HFF-Myc (cell line): ENCODE results near the gene PPP1R16B.

Experiments used
- DNase-seq: peaks from one replicate; pipeline ENCODE4 v3.0.0-alpha.2; 2011; ENCODE audit warnings: low read depth; ENCODE audit errors: extremely low read depth
- H3K4me3 ChIP-seq: replicated peaks from 2 replicates; pipeline ENCODE4 v1.5.1; 2011; ENCODE audit warnings: low read depth, mild to moderate bottlenecking, control low read depth, low read length
- TF ChIP-seq, protein P1 (sequence below): IDR thresholded peaks from 2 replicates; pipeline ENCODE4 v1.5.1; 2012; ENCODE audit warnings: mild to moderate bottlenecking, low read depth, low read length, control low read depth; ENCODE audit errors: missing control alignments

PPP1R16B gene

GRCh38 chr20:38805502-38805957 lies at the start of gene PPP1R16B:
PPP1R16B (plus strand) TSS chr20:38805697; CDS start chr20:38835926, 30,229 bp downstream.
- DNase-seq: no peak
- TF ChIP-seq, protein P1, sequence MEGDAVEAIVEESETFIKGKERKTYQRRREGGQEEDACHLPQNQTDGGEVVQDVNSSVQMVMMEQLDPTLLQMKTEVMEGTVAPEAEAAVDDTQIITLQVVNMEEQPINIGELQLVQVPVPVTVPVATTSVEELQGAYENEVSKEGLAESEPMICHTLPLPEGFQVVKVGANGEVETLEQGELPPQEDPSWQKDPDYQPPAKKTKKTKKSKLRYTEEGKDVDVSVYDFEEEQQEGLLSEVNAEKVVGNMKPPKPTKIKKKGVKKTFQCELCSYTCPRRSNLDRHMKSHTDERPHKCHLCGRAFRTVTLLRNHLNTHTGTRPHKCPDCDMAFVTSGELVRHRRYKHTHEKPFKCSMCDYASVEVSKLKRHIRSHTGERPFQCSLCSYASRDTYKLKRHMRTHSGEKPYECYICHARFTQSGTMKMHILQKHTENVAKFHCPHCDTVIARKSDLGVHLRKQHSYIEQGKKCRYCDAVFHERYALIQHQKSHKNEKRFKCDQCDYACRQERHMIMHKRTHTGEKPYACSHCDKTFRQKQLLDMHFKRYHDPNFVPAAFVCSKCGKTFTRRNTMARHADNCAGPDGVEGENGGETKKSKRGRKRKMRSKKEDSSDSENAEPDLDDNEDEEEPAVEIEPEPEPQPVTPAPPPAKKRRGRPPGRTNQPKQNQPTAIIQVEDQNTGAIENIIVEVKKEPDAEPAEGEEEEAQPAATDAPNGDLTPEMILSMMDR: no peak
- peak within 1 kb of the TSS; percentile 33 for H3K4me3 ChIP-seq

GRCh38 chr20:38757145-38757775 lies 48.2 kb upstream of the PPP1R16B start:
- H3K4me3 ChIP-seq: no peak overlapping the region
- TF ChIP-seq, protein P1: no peak
- DNase-seq: no peak

DNA sequence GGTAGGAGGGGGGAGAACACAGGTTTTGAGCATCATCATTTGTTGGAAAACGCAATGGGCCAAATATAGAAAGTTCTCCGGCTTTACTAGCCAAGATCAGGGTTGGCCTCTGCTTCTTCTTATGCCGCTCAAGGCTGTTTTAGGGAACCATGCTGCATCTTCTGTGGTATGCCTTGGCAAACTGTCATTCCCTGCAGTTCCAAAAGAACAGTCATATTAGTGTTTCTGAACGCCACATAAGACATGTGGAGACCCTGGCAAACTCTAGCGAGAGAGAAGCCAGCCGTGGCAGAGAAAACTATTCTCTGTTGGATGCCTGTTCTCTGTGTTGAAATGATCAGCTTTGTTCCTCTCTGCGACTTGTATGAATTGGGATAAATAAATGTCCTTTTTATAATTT lies 46.4 kb upstream of the PPP1R16B start:
- no peak overlapping the region for H3K4me3 ChIP-seq
- TF ChIP-seq, protein P1: no peak
- DNase-seq: no peak

- H3K4me3 ChIP-seq: no peak overlapping the region
- DNase-seq: no peak
- TF ChIP-seq, protein P1: no peak
Measured at GRCh38 chr20:38760978-38761377, 44.5 kb upstream of the PPP1R16B start.

DNA sequence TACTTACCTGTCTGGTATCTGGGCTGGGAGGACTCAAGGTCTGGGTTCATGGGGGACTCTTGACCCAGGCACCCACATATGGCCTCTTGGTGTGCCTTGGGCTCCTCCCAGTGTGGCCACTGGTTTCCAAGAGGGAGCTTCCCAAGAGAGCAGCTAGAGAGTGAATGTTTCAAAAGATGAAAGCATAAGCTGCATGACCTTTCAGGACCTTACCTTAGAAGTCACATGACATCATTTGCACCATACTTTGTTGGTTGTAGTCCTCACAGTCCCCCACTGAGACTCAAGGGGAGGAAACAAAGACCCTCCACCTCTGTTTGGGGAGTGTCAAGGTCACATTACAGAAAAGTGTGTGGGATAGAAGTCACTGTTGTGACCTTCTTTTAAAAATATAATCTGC lies 43.3 kb upstream of the PPP1R16B start:
- no peak overlapping the region for H3K4me3 ChIP-seq
- TF ChIP-seq, protein P1: no peak
- no peak for DNase-seq

DNA sequence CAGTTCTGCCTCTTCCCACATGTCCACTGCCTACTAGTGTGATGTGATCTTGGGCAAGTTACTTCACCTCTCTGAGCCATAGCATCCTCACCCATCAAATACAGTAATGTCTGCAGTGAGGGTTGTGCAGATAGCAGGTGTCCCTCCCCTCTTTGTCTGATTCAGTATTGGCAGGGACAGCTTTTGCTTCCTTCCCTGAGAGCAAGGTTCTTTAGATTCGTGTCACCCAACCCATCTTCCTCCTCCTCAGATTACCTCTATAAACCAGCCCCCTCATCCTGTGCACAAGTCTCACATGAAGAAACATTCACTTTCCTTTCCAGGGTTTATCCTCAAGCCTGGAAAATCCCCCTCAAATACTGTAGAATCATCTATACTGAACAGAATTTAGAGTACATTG lies 41.9 kb upstream of the PPP1R16B start:
- no peak for DNase-seq
- H3K4me3 ChIP-seq: no peak overlapping the region
- TF ChIP-seq, protein P1: no peak

DNA sequence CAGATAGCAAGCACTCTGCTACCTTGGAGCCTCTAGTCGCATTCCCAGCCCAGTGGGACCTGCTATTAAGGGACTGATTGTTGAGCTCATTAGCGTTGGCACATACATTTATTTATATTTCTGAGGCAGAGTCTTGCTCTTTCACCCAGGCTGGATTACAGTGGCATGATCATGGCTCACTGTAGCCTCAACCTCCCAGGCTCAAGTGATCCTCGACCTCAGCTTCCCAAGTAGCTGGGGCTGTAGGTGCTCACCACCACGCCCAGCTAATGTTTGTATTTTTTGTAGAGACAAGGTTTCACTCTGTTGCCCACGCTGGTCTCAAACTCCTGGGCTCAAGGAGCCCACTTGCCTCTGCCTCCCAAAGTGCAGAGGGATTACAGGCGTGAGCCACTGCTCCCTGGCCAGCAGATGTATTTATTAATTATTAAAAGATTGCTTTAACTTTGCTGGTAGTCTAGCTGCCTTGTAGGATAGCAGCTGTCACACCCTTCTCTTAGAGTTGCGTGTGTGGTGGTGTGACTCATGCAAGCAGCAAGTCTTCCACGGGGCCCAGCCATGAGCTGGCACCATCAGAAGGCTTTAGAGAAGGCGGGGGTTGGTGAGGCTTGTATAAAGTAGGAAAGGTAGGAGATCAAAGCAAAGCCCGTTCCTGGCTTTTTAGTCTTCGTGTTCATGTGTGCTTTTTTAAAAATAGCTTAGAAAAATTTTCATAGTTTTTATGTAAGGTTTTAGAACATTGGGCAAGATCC lies 40.8 kb upstream of the PPP1R16B start:
- peak; percentile 43 for DNase-seq
- TF ChIP-seq, protein P1: no peak
- no peak overlapping the region for H3K4me3 ChIP-seq
